CD4-positive, alpha-beta T cell treated with Interleukin-17A for 4 hours (primary cell): Measurements from ENCODE around the gene MRPL34.
"Not testable (repeated sequence)": the region's sequence is repeated elsewhere in the genome, so short reads cannot be mapped to it uniquely, and the experiment has no call there.

ENCODE experiments used
- DNase-seq: peaks from one replicate; pipeline ENCODE4 v3.0.0-alpha.2; 2020; ENCODE audit warnings: mixed read lengths

MRPL34 gene

GRCh38 chr19:17305517-17306284, at the start of gene MRPL34:
MRPL34 (plus strand) TSS chr19:17305872; CDS start chr19:17305893, 21 bp downstream.
- peak; percentile 96 for DNase-seq

- no peak for DNase-seq
Observed at GRCh38 chr19:17256130-17256529, 49.5 kb upstream of the MRPL34 start.

- no peak for DNase-seq
Observed at GRCh38 chr19:17259118-17259780, 46.4 kb upstream of the MRPL34 start.

GRCh38 chr19:17259934-17260333, 45.7 kb upstream of the MRPL34 start:
- no peak for DNase-seq

GRCh38 chr19:17260842-17261325, 44.8 kb upstream of the MRPL34 start:
- DNase-seq = peak; percentile 95

GRCh38 chr19:17262557-17262956, 43.1 kb upstream of the MRPL34 start:
- DNase-seq = no peak

GRCh38 chr19:17263712-17264640, 41.7 kb upstream of the MRPL34 start:
- no peak for DNase-seq

GRCh38 chr19:17264641-17264979, 41.1 kb upstream of the MRPL34 start, which contains the start of gene USHBP1:
USHBP1 (minus strand) TSS chr19:17264745; CDS start chr19:17264299, 446 bp downstream.
- no peak for DNase-seq

GRCh38 chr19:17266026-17266425, 39.6 kb upstream of the MRPL34 start:
- no peak for DNase-seq

GRCh38 chr19:17266589-17266974, 39.1 kb upstream of the MRPL34 start:
- DNase-seq = no peak

- peak; percentile 94 for DNase-seq
Observed at GRCh38 chr19:17266975-17267788, 38.5 kb upstream of the MRPL34 start, which contains the start of gene BABAM1. BABAM1 (plus strand) TSS chr19:17267443; CDS start chr19:17268807, 1,364 bp downstream.

- no peak for DNase-seq
Observed at GRCh38 chr19:17268754-17269153, 36.9 kb upstream of the MRPL34 start.

- DNase-seq = not testable (repeated sequence)
Observed at GRCh38 chr19:17274892-17275291, 30.8 kb upstream of the MRPL34 start.

- no peak for DNase-seq
Observed at GRCh38 chr19:17275441-17276175, 30.1 kb upstream of the MRPL34 start.

- no peak for DNase-seq
Observed at GRCh38 chr19:17279436-17279835, 26.2 kb upstream of the MRPL34 start.

GRCh38 chr19:17281391-17282304, 24.0 kb upstream of the MRPL34 start, which contains the start of gene ANKLE1:
ANKLE1 (plus strand) TSS chr19:17281901; CDS start chr19:17281921, 20 bp downstream.
- DNase-seq = peak; percentile 34

GRCh38 chr19:17282488-17283125, 23.1 kb upstream of the MRPL34 start:
- peak; percentile 87 for DNase-seq

- no peak for DNase-seq
Observed at GRCh38 chr19:17283504-17283996, 22.1 kb upstream of the MRPL34 start.

GRCh38 chr19:17285415-17286135, 20.1 kb upstream of the MRPL34 start:
- no peak for DNase-seq
